Measurements from ENCODE around the gene TEX19.
"Not testable (repeated sequence)": the region's sequence is repeated elsewhere in the genome, so short reads cannot be mapped to it uniquely, and the experiment has no call there.

TEX19 gene

DNA sequence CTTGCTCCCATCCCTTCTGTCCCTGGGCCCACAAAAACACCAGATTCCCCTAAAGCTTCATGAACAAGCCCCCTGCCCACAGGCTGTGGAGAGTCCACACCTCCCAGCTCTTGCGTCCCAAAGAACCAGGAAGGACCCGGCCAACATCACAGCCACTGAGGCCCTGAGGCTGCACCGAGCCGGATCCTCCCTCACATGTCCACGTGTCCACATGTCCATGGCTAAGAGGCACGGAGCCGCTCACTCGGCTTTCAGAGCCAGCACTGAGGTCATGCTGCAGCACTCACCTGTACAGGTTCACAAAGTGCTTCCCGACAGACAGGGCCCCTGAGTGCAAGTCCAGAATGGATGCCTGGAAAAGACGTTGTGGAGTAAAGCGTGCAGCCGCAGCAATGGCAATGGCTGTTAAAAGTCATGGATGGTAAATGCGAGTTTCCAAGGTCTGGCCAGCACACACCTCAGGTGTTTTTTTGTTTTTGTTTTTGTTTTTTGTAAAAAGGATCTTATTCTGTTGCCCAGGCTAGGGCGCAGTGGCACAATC is 47.2 kb downstream of the TEX19 start:
- H3K4me3 ChIP-seq (ENCODE audit: low read depth, low read length), result no peak overlapping the region
- no peak for DNase-seq (ENCODE audit: low read depth)
- TF ChIP-seq, protein P1, sequence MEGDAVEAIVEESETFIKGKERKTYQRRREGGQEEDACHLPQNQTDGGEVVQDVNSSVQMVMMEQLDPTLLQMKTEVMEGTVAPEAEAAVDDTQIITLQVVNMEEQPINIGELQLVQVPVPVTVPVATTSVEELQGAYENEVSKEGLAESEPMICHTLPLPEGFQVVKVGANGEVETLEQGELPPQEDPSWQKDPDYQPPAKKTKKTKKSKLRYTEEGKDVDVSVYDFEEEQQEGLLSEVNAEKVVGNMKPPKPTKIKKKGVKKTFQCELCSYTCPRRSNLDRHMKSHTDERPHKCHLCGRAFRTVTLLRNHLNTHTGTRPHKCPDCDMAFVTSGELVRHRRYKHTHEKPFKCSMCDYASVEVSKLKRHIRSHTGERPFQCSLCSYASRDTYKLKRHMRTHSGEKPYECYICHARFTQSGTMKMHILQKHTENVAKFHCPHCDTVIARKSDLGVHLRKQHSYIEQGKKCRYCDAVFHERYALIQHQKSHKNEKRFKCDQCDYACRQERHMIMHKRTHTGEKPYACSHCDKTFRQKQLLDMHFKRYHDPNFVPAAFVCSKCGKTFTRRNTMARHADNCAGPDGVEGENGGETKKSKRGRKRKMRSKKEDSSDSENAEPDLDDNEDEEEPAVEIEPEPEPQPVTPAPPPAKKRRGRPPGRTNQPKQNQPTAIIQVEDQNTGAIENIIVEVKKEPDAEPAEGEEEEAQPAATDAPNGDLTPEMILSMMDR (IDR thresholded peaks at IDR 0.05; ENCODE audit: insufficient read depth, low read depth, low read length, missing control alignments), result no peak

DNA sequence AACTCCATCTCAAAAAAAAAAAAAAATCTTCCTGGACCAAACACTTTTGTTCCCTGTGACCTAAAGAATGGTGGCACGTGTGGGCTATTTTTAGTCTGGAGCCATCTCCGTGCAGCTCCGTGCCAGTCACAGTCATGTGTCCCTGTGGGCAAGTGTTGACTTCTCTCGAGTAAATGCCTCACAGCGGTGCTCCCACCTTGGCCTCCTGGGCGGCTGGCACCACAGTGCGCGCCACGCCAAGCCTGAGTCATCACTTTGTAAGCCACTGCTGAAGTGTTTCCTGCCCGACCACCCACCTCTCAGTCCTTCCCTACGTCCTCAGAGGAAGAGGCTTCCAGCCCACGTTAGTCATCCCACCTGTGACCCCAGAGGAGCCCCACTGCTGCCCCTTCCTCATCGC is 48.2 kb downstream of the TEX19 start:
- DNase-seq (ENCODE audit: low read depth), result no peak
- H3K4me3 ChIP-seq (ENCODE audit: low read depth, low read length), result no peak overlapping the region
- TF ChIP-seq, protein P1 (IDR thresholded peaks at IDR 0.05; ENCODE audit: insufficient read depth, low read depth, low read length, missing control alignments), result no peak

DNA sequence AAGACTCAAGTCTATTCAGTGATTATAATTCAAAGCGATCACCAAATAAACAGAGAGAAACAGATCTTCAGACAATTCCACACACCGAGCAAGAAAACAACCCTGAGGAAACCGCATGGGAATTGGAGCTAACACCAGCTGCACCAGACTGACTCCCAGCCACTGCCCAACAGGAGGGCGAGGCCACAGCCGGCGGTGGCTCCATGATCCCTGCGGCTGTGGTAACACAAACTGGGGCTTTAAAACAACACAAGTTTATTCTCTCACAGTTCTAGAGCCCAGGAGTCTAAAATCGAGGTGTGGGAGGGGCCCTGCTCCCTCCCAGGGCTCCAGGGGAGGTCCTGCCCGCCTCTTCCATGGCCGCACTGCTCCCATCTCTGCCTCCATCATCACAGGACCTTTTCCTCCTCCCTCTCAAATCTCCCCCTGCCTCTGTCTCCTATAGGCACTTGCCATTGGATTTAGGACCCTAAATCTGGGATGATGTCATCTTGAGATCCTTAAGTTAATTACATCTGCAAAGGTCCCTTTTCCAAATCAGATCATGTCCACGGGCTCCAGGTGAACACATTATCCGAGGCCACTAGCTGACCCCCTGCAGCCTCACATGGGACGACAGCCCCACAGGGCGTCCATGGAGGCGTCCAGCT is 49.4 kb downstream of the TEX19 start:
- DNase-seq (ENCODE audit: low read depth), result no peak
- H3K4me3 ChIP-seq (ENCODE audit: low read depth, low read length), result no peak overlapping the region
- TF ChIP-seq, protein P1 (IDR thresholded peaks at IDR 0.05; ENCODE audit: insufficient read depth, low read depth, low read length, missing control alignments), result no peak

DNA sequence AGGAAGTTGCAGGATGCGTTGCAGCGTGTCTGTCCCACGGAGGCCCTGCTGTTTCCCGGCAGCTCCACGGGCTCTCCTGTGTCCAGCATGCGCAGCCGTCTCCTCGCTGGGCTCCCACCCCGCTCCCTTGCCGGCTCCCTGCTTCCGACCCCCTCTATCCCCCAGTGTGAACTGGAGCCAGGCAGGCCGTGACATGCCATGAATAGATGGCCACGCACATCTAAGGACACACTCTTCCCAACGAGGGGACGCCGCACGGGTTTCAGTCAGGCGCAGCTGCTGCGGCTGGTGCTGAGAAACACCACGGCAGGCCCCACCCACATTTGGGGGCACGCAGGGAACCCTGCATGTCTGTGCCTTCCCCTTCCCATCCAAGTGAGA is 49.9 kb downstream of the TEX19 start:
- H3K4me3 ChIP-seq (ENCODE audit: low read depth, low read length), result no peak overlapping the region
- no peak for DNase-seq (ENCODE audit: low read depth)
- TF ChIP-seq, protein P1 (IDR thresholded peaks at IDR 0.05; ENCODE audit: insufficient read depth, low read depth, low read length, missing control alignments), result no peak

DNA sequence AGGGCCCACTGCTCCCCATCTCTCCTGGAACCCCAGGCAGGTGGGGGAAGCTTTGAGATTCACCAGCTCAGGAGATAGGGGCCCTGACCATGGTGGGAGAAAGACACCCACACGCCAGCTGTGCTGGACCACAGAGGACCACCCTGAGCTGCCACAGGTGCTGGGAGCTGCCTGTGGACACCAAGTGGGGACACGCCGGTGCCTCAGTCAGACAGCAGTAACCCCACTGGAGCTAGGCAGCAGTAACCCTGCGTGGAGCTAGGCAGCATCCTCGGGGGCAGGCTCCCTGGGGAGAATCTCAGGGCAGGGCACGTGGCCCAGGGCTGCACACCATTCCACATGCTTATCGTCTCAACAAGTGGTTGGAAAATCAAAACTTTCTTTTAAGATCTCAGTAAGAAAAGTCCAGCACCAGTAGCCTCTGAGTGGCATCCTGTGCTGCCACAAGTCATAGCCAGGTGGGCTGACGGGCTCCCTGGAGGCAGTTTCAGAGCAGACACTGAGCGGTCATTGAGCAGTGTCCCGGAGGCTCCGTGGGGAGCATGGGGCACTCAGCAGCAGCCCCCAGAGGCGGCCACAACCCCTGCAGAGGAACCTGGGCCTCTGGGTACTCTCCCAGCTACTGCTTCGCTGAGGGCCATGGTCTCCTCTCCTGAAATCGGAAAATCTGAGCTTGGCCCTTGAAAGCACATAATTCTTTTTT is 51.1 kb downstream of the TEX19 start:
- H3K4me3 ChIP-seq (ENCODE audit: low read depth, low read length), result no peak overlapping the region
- TF ChIP-seq, protein P1 (IDR thresholded peaks at IDR 0.05; ENCODE audit: insufficient read depth, low read depth, low read length, missing control alignments), result no peak
- DNase-seq (ENCODE audit: low read depth), result no peak

DNA sequence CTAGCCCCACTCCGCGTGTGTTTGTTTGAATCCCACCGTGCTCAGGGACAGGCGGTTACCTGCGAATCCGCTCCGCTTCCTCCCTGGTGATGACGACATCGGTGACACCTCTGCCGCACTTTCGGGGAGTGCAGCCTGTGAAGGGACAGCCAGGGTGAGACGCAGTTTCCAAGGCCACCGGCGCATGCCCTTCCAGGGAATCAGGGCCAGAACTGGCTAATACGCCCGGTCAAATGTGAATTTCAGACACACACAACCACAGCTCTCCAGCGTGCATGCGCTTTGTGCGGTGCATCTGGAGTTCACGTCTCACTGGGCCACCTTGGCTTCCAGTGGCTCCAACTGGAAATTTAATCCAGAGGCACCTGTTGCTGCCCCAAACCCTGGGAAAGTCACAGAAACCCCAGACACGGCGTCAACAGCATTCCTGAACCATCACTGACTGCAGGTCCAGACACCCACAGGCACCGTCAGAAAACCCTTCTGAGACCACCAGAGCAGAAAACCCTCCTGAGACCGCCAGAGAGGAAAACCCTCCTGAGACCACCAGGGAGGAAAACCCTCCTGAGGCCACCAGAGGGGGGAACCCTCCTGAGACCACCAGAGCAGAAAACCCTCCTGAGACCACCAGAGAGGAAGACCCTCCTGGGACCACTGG is 52.5 kb downstream of the TEX19 start:
- TF ChIP-seq, protein P1 (IDR thresholded peaks at IDR 0.05; ENCODE audit: insufficient read depth, low read depth, low read length, missing control alignments), result no peak
- DNase-seq (ENCODE audit: low read depth), result no peak
- no peak overlapping the region for H3K4me3 ChIP-seq (ENCODE audit: low read depth, low read length)

DNA sequence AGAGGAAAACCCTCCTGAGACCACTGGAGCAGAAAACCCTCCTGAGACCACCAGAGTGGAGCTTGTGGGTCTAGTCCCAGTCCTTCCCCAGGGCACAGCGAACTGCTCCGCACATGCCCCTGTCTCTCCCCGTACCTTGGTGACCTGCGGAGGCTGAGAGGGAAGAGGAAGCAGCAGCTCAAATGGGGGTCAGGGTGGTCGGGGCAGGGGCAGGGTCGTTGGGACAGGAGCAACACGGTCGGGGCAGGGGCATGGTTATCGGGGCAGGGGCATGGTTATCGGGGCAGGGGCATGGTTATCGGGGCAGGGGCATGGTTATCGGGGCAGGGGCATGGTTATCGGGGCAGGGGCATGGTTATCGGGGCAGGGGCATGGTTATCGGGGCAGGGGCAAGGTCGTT is 53.0 kb downstream of the TEX19 start:
- DNase-seq (ENCODE audit: low read depth); H3K4me3 ChIP-seq (ENCODE audit: low read depth, low read length): not testable (repeated sequence)
